GM06990 (cell line): ENCODE measurements around the gene TMEM176B.
A peak's percentile ranks its signal among the peaks of the same experiment; 100 is the strongest.

Source experiments
- DNase-seq: peaks from one replicate; pipeline ENCODE4 v3.0.0-alpha.2; 2011; ENCODE audit not compliant: insufficient read length; ENCODE audit errors: extremely low read depth
- H3K27me3 ChIP-seq: replicated peaks from 2 replicates; pipeline ENCODE4 v1.6.0; 2011; ENCODE audit warnings: low read length; ENCODE audit not compliant: control insufficient read depth, insufficient read depth
- H3K36me3 ChIP-seq: 2 replicates; pipeline ENCODE4 v1.5.1; 2011; ENCODE audit warnings: low read length; ENCODE audit not compliant: control insufficient read depth, insufficient read depth
- H3K4me3 ChIP-seq: replicated peaks from 2 replicates; pipeline ENCODE4 v1.5.1; 2011; ENCODE audit warnings: low read depth, mild to moderate bottlenecking, control low read depth, low read length
- CTCF ChIP-seq: IDR thresholded peaks from 2 replicates; pipeline ENCODE4 v1.5.1; 2011; ENCODE audit warnings: low read length, control low read depth, mild to moderate bottlenecking, inconsistent platforms; ENCODE audit not compliant: insufficient read depth, poor library complexity, severe bottlenecking

TMEM176B gene

GRCh38 chr7:150756166-150756565 is 44.0 kb downstream of the TMEM176B start:
- Histone ChIP-seq H3K4me3 (no peak overlapping the region), H3K27me3 (no peaks in the 10 kb centered on the region), H3K36me3 (no peaks in the 10 kb centered on the region)
- TF ChIP-seq CTCF: no peak
- no peak for DNase-seq

GRCh38 chr7:150755473-150756099 is 44.6 kb downstream of the TMEM176B start:
- no peak for TF ChIP-seq CTCF
- no peaks in the 10 kb centered on the region for H3K27me3 ChIP-seq
- DNase-seq: peak; percentile 54
- H3K36me3 ChIP-seq: no peaks in the 10 kb centered on the region
- H3K4me3 ChIP-seq: no peak overlapping the region

GRCh38 chr7:150754951-150755350 is 45.2 kb downstream of the TMEM176B start:
- no peak for DNase-seq
- H3K27me3 ChIP-seq: no peaks in the 10 kb centered on the region
- H3K4me3 ChIP-seq: no peak overlapping the region
- H3K36me3 ChIP-seq: no peaks in the 10 kb centered on the region
- no peak for TF ChIP-seq CTCF

GRCh38 chr7:150753826-150754603 is 46.1 kb downstream of the TMEM176B start:
- peak; percentile 49 for DNase-seq
- TF ChIP-seq CTCF: peak; percentile 46
- H3K4me3 ChIP-seq: no peak overlapping the region
- no peaks in the 10 kb centered on the region for H3K36me3 ChIP-seq
- no peaks in the 10 kb centered on the region for H3K27me3 ChIP-seq

- Histone ChIP-seq H3K27me3 (no peaks in the 10 kb centered on the region), H3K4me3 (no peak overlapping the region), H3K36me3 (no peaks in the 10 kb centered on the region)
- no peak for TF ChIP-seq CTCF
- DNase-seq: no peak
Measured at GRCh38 chr7:150753239-150753638, 46.9 kb downstream of the TMEM176B start.
